HCT116 (cell line): Measurements from ENCODE around the gene PRICKLE2. TPM values are rescaled to one million over a fixed set of nuclear protein-coding genes. Genes with fewer than 3 reads are reported as not detected.
A peak's percentile ranks its signal among the peaks of the same experiment; 100 is the strongest.

ENCODE experiments used
- ATAC-seq: fragments of 200-7000 bp; cut with Tn5 transposase; 2 replicates; pipeline ENCODE4 v1.9.1; 2020; ENCODE audit warnings: mild to moderate bottlenecking, moderate library complexity
- Bru-seq: library from RNA; stranded (reverse); fragments of 400-500 nt; gene quantifications from one replicate; lab custom pipeline; 2021; lab: Mats Ljungman, UMichigan
- BruChase-seq, 2 experiments: library from RNA; stranded (reverse); fragments of 400-500 nt; gene quantifications; one replicate each; lab custom pipeline; 2021; lab: Mats Ljungman, UMichigan
- BruUV-seq: library from RNA; stranded (reverse); fragments of 400-500 nt; replicated peaks from 2 replicates; lab custom pipeline; 2021; lab: Mats Ljungman, UMichigan
- CTCF ChIA-PET: fragments of 300-600 bp; sonication (Branson Sonifier 250); formaldehyde crosslinking; loops from one replicate; lab custom pipeline; 2021; ENCODE audit warnings: antibody characterized with exemption; lab: Charles Lee
- POLR2A ChIA-PET: fragments of 300-600, 350-600 bp; sonication (Branson Sonifier 250); formaldehyde crosslinking; loops from one replicate; lab custom pipeline; 2021; ENCODE audit warnings: antibody characterized with exemption; lab: Charles Lee
- RAD21 ChIA-PET, 2 experiments: fragments of 300-600 bp; sonication (Branson Sonifier 250); formaldehyde crosslinking; loops; one replicate each; lab custom pipeline; 2023; ENCODE audit warnings: low total read pairs in 2 of 2; ENCODE audit not compliant: uncharacterized antibody in 2 of 2, unreplicated experiment in 2 of 2, low non-redundant PET in 1 of 2; lab: Charles Lee
- DNase-seq: peaks from one replicate; pipeline ENCODE4 v3.0.0-alpha.2; 2010; ENCODE audit warnings: low read depth, low spot score
- H2AFZ ChIP-seq: fragments of 200-600 bp; shearing (Covaris generic), sonication (generic); 2 replicates; pipeline ENCODE4 v1.6.1; 2017; ENCODE audit warnings: low read depth, mixed run types, mixed read lengths, antibody characterized with exemption, low read length; ENCODE audit not compliant: poor library complexity, severe bottlenecking
- H3K27ac ChIP-seq: 2 replicates; pipeline ENCODE4 v1.5.1; 2012; ENCODE audit warnings: low read depth, low read length
- H3K27me3 ChIP-seq: fragments of 200-600 bp; sonication (generic); 2 replicates; pipeline ENCODE4 v1.6.1; 2016; ENCODE audit warnings: mixed run types, low read length, mixed read lengths; ENCODE audit not compliant: insufficient read depth
- H3K36me3 ChIP-seq, 2 experiments: fragments of 200-500 bp in 1 of 2; fragments of 200-600 bp in 1 of 2; sonication (Bioruptor generic) in 1 of 2; sonication (generic) in 1 of 2; 2 replicates each; pipeline versions ENCODE4 v1.5.1 to v1.6.1; 2014 to 2016; ENCODE audit warnings: low read length in 2 of 2, inconsistent platforms in 1 of 2, mixed read lengths in 1 of 2, mixed run types in 1 of 2; ENCODE audit not compliant: insufficient read depth in 2 of 2, control insufficient read depth in 1 of 2
- H3K4me1 ChIP-seq, 2 experiments: fragments of 200-600 bp in 1 of 2; sonication (generic) in 1 of 2; 2 replicates each; pipeline versions ENCODE4 v1.5.1 to v1.6.1; 2012 to 2017; ENCODE audit warnings: low read length in 2 of 2, inconsistent platforms in 1 of 2, mild to moderate bottlenecking in 1 of 2, mixed read lengths in 1 of 2, mixed run types in 1 of 2, moderate library complexity in 1 of 2; ENCODE audit not compliant: insufficient read depth in 2 of 2, control insufficient read depth in 1 of 2
- H3K4me2 ChIP-seq: fragments of 200-600 bp; sonication (generic); 2 replicates; pipeline ENCODE4 v1.6.1; 2017; ENCODE audit warnings: mixed run types, low read length, mixed read lengths
- H3K4me3 ChIP-seq, 2 experiments: fragments of 200-600 bp in 1 of 2; sonication (generic) in 1 of 2; replicated peaks in 1 of 2; 2 replicates each; pipeline ENCODE4 v1.5.1; 2011 to 2016; ENCODE audit warnings: low read length in 2 of 2, control low read depth in 1 of 2, low read depth in 1 of 2, mild to moderate bottlenecking in 1 of 2, mixed read lengths in 1 of 2, mixed run types in 1 of 2
- H3K79me2 ChIP-seq: fragments of 200-600 bp; sonication (generic); 2 replicates; pipeline ENCODE4 v1.6.1; 2017; ENCODE audit warnings: mild to moderate bottlenecking, mixed run types, low read length, moderate library complexity, mixed read lengths; ENCODE audit not compliant: insufficient read depth
- H3K9ac ChIP-seq: fragments of 200-600 bp; sonication (generic); 2 replicates; pipeline ENCODE4 v1.6.1; 2016; ENCODE audit warnings: low read length, mixed read lengths
- H3K9me2 ChIP-seq: fragments of 200-600 bp; sonication (generic), shearing (Covaris generic); 2 replicates; pipeline ENCODE4 v1.6.1; 2017; ENCODE audit warnings: mixed run types, mild to moderate bottlenecking, moderate library complexity; ENCODE audit not compliant: insufficient read depth
- H3K9me3 ChIP-seq, 2 experiments: fragments of 200-500 bp in 1 of 2; fragments of 200-600 bp in 1 of 2; sonication (Bioruptor generic) in 1 of 2; sonication (generic) in 1 of 2; 2 replicates each; pipeline ENCODE4 v1.6.1; 2014 to 2017; ENCODE audit warnings: low read length in 2 of 2, mixed read lengths in 2 of 2, inconsistent platforms in 1 of 2, low read depth in 1 of 2, mild to moderate bottlenecking in 1 of 2, mixed run types in 1 of 2, moderate library complexity in 1 of 2; ENCODE audit not compliant: control insufficient read depth in 1 of 2, insufficient read depth in 1 of 2
- H4K20me1 ChIP-seq: fragments of 200-600 bp; sonication (generic), shearing (Covaris generic); 2 replicates; pipeline ENCODE4 v1.6.1; 2017; ENCODE audit warnings: mixed run types, mild to moderate bottlenecking, moderate library complexity; ENCODE audit not compliant: insufficient read depth
- CTCF ChIP-seq, 3 experiments: fragments of 200-600 bp in 1 of 3; sonication (generic) in 1 of 3; IDR thresholded peaks in 2 of 3; conservative IDR thresholded peaks in 1 of 3; 2 replicates each; pipeline ENCODE4 v1.5.1; 2012 to 2017; ENCODE audit warnings: low read depth in 2 of 3, low read length in 2 of 3, antibody characterized with exemption in 1 of 3, borderline replicate concordance in 1 of 3, control low read depth in 1 of 3, mild to moderate bottlenecking in 1 of 3, mixed read lengths in 1 of 3, mixed run types in 1 of 3, moderate library complexity in 1 of 3; ENCODE audit not compliant: insufficient read depth in 1 of 3
- ELF1 ChIP-seq: IDR thresholded peaks from 2 replicates; pipeline ENCODE4 v1.6.1; 2012; ENCODE audit warnings: low read depth, borderline replicate concordance
- EZH2 ChIP-seq: fragments of 200-600 bp; sonication (generic); IDR thresholded peaks from 2 replicates; pipeline ENCODE4 v1.6.1; 2017; ENCODE audit warnings: antibody characterized with exemption, mixed run types
- POLR2A ChIP-seq: IDR thresholded peaks from 2 replicates; pipeline ENCODE4 v1.7.0; 2011; ENCODE audit warnings: borderline replicate concordance; ENCODE audit not compliant: insufficient read depth, insufficient read length; ENCODE audit errors: extremely low read depth
- POLR2AphosphoS5 ChIP-seq: IDR thresholded peaks from 2 replicates; pipeline ENCODE4 v1.6.1; 2011; ENCODE audit warnings: mild to moderate bottlenecking, low read depth, low read length, moderate library complexity
- RAD21 ChIP-seq: IDR thresholded peaks from 2 replicates; pipeline ENCODE4 v1.6.1; 2012; ENCODE audit warnings: low read depth, mild to moderate bottlenecking
- SIN3A ChIP-seq: IDR thresholded peaks from 2 replicates; pipeline ENCODE4 v1.6.1; 2012; ENCODE audit warnings: low read depth
- SRF ChIP-seq: IDR thresholded peaks from 2 replicates; pipeline ENCODE4 v1.6.1; 2012; ENCODE audit warnings: low read depth
- TCF7L2 ChIP-seq: IDR thresholded peaks from 2 replicates; pipeline ENCODE4 v1.7.0; 2011; ENCODE audit warnings: borderline replicate concordance, inconsistent platforms; ENCODE audit not compliant: insufficient read depth, insufficient read length; ENCODE audit errors: extremely low read depth
- YY1 ChIP-seq: IDR thresholded peaks from 2 replicates; pipeline ENCODE4 v1.6.1; 2011; ENCODE audit warnings: low read length, low read depth, moderate library complexity, mild to moderate bottlenecking; ENCODE audit not compliant: insufficient replicate concordance; ENCODE audit errors: extremely low read depth
- ZBTB33 ChIP-seq: IDR thresholded peaks from 2 replicates; pipeline ENCODE4 v1.6.1; 2011; ENCODE audit warnings: mild to moderate bottlenecking, low read length, moderate library complexity; ENCODE audit not compliant: insufficient replicate concordance; ENCODE audit errors: extremely low read depth
- ZNF274 ChIP-seq: fragments of 200-500 bp; sonication (Bioruptor generic); IDR thresholded peaks from 2 replicates; pipeline ENCODE4 v1.6.1; 2014; ENCODE audit warnings: mild to moderate bottlenecking, low read depth, low read length, inconsistent platforms
- intact Hi-C: fragments of 100-400 bp; cut with micrococcal nuclease; formaldehyde crosslinking; loops from 2 replicates; pipeline ENCODE4 v1.10.0; 2022
- long read RNA-seq: library from polyadenylated mRNA; unstranded; transcript quantifications from one replicate; pipeline ENCODE4 v2.0.0, GENCODE V29; 2021; ENCODE audit not compliant: unreplicated experiment
- polyA plus RNA-seq: library from polyadenylated mRNA; unstranded; fragments of >200 nt; gene quantifications from 2 replicates; pipeline ENCODE4 v1.2.1, GENCODE V29; 2012; ENCODE audit warnings: missing spikeins
- total RNA-seq: library from RNA; stranded (reverse); gene quantifications from one replicate; pipeline ENCODE4 v1.2.1, GENCODE V29; 2021; ENCODE audit not compliant: unreplicated experiment
- TF ChIP-seq, protein P1 (sequence below): IDR thresholded peaks from 2 replicates; pipeline ENCODE4 v1.6.1; 2012
- TF ChIP-seq, protein P2 (sequence below): IDR thresholded peaks from 2 replicates; pipeline ENCODE4 v1.6.1; 2012

Gene PRICKLE2, protein sequence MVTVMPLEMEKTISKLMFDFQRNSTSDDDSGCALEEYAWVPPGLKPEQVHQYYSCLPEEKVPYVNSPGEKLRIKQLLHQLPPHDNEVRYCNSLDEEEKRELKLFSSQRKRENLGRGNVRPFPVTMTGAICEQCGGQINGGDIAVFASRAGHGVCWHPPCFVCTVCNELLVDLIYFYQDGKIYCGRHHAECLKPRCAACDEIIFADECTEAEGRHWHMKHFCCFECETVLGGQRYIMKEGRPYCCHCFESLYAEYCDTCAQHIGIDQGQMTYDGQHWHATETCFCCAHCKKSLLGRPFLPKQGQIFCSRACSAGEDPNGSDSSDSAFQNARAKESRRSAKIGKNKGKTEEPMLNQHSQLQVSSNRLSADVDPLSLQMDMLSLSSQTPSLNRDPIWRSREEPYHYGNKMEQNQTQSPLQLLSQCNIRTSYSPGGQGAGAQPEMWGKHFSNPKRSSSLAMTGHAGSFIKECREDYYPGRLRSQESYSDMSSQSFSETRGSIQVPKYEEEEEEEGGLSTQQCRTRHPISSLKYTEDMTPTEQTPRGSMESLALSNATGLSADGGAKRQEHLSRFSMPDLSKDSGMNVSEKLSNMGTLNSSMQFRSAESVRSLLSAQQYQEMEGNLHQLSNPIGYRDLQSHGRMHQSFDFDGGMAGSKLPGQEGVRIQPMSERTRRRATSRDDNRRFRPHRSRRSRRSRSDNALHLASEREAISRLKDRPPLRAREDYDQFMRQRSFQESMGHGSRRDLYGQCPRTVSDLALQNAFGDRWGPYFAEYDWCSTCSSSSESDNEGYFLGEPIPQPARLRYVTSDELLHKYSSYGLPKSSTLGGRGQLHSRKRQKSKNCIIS
- 0.05 TPM for total RNA-seq
- polyA plus RNA-seq: 0.01 TPM in 1 of 2 replicates, not detected in the other
- percentile 9 among the genes with signal in this experiment for Bru-seq, nascent RNA
- percentile 1 among the genes with signal in this experiment for BruChase-seq, experiment 1, labeled RNA remaining after a 6-hour chase
- percentile 8 among the genes with signal in this experiment for BruChase-seq, experiment 2, labeled RNA remaining after a 2-hour chase
- long read RNA-seq: 0 reads

- no peak within 1 kb of the TSS for H3K4me3 ChIP-seq
- peaks cover 21% of the 10 kb centered on the region for H3K27me3 ChIP-seq
- DNase-seq (no peak), ATAC-seq (peak; percentile 86)
- POLR2A ChIA-PET: no interaction called here
- 0 out of 2 replicates have a peak within 1 kb of the TSS, but pooled peaks have one; percentile 13 for H3K4me2 ChIP-seq
- H2AFZ ChIP-seq: no peak within 1 kb of the TSS
- BruUV-seq: no TSS peak
- CTCF ChIA-PET: no interaction called here
- H3K9me2 ChIP-seq: no peaks in the 10 kb centered on the region
- H3K27ac ChIP-seq: no peak within 1 kb of the TSS
- no peak within 1 kb of the TSS for H3K9ac ChIP-seq
- no peaks in the 10 kb centered on the region for H4K20me1 ChIP-seq
- RAD21 ChIA-PET: no interaction called here
- H3K4me1 ChIP-seq: no peaks in the 10 kb centered on the region
- H3K79me2 ChIP-seq: no peaks in the 10 kb centered on the region
- TF ChIP-seq ZNF274 (no peak), EZH2 (no peak), ZBTB33 (no peak), TCF7L2 (no peak), CTCF (IDR thresholded peaks at IDR 0.05 in 2 of 3, conservative IDR thresholded peaks at IDR 0.05 in 1 of 3; ENCODE audit: borderline replicate concordance in 1 of 3, insufficient read depth in 1 of 3, low read depth in 2 of 3, low read length in 2 of 3) (no peak), POLR2AphosphoS5 (no peak), SIN3A (no peak), SRF (no peak), POLR2A (no peak), YY1 (no peak), ELF1 (no peak), RAD21 (no peak)
- TF ChIP-seq, protein P1, sequence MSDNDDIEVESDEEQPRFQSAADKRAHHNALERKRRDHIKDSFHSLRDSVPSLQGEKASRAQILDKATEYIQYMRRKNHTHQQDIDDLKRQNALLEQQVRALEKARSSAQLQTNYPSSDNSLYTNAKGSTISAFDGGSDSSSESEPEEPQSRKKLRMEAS: no peak
- TF ChIP-seq, protein P2, sequence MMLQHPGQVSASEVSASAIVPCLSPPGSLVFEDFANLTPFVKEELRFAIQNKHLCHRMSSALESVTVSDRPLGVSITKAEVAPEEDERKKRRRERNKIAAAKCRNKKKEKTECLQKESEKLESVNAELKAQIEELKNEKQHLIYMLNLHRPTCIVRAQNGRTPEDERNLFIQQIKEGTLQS: no peak
- no peaks in the 10 kb centered on the region for H3K36me3 ChIP-seq
- H3K9me3 ChIP-seq: no peaks in the 10 kb centered on the region
- intact Hi-C loops: no loop called here
Measured at GRCh38 chr3:64224826-64225610, at the start of gene PRICKLE2. Gene PRICKLE2 (minus strand): TSS chr3:64225466. CDS start chr3:64198927, 26,539 bp downstream.
